Esophagus muscularis mucosa (tissue), 4 donors: Measurements from ENCODE around the gene JPH2. TPM values are rescaled to one million over a fixed set of nuclear protein-coding genes. Genes with fewer than 3 reads are reported as not detected.

Experiments used
- DNase-seq: peaks from one replicate; pipeline ENCODE4 v3.0.0-alpha.2; 2017; ENCODE audit errors: extremely low spot score
- H3K27ac ChIP-seq, 4 donors: fragments of 200-600 bp; sonication (generic); replicated peaks in 1 of 4; 1 replicate in 3 of 4; 2 replicates in 1 of 4; pipeline ENCODE4 v1.5.1; 2016 to 2019; ENCODE audit warnings: mild to moderate bottlenecking in 1 of 4
- H3K27me3 ChIP-seq, 4 donors: fragments of 200-600 bp; sonication (generic); one replicate each; pipeline versions ENCODE4 v1.5.1 to v1.6.0; 2016 to 2019
- H3K36me3 ChIP-seq, 4 donors: fragments of 200-600 bp; sonication (generic); one replicate each; pipeline ENCODE4 v1.5.1; 2016 to 2019
- H3K4me1 ChIP-seq, 4 donors: fragments of 200-600 bp; sonication (generic); one replicate each; pipeline ENCODE4 v1.5.1; 2016 to 2019
- H3K4me3 ChIP-seq, 4 donors: fragments of 200-600 bp; sonication (generic); 1 replicate in 2 of 4; 2 replicates in 2 of 4; pipeline ENCODE4 v1.5.1; 2016 to 2019; ENCODE audit warnings: mild to moderate bottlenecking in 4 of 4, moderate library complexity in 1 of 4
- H3K9me3 ChIP-seq, 4 donors: fragments of 200-600 bp; sonication (generic); 1 replicate in 3 of 4; 2 replicates in 1 of 4; pipeline ENCODE4 v1.5.1; 2016 to 2019
- CTCF ChIP-seq, 3 experiments: fragments of 200-600 bp in 2 of 3; fragments of 450-650 bp in 1 of 3; sonication (generic) in 2 of 3; IDR thresholded peaks; one replicate each; pipeline ENCODE4 v1.5.1; 2017 to 2019; ENCODE audit warnings: antibody characterized with exemption in 3 of 3, mild to moderate bottlenecking in 2 of 3, moderate library complexity in 1 of 3
- EP300 ChIP-seq: sonication (generic); formaldehyde crosslinking; IDR thresholded peaks from one replicate; pipeline ENCODE4 v1.6.1; 2017; ENCODE audit warnings: antibody characterized with exemption
- POLR2A ChIP-seq: fragments of 450-650 bp; IDR thresholded peaks from one replicate; pipeline ENCODE4 v1.6.1; 2017; ENCODE audit warnings: antibody characterized with exemption, moderate library complexity, mild to moderate bottlenecking, low read depth
- POLR2AphosphoS5 ChIP-seq, 2 donors: sonication (generic); formaldehyde crosslinking; IDR thresholded peaks; one replicate each; pipeline ENCODE4 v1.6.1; 2017; ENCODE audit warnings: antibody characterized with exemption in 2 of 2
- WGBS: methylation state at CpG from one replicate; pipeline ENCODE4 v1.1.5; 2018; 5-methylcytosine and 5-hydroxymethylcytosine counted together
- intact Hi-C: fragments of 100-400 bp; cut with DNase I; formaldehyde crosslinking; loops from one replicate; pipeline ENCODE4 v1.15.1; 2023
- total RNA-seq, 4 donors: library from RNA; depleted of rRNA; stranded (reverse); fragments of >200 nt; gene quantifications; one replicate each; pipeline versions ENCODE4 v1.1.0 to v1.2.1, GENCODE V29; 2016

The JPH2 gene
- total RNA-seq, 4 donors from 2014 or later = 187 to 441 (median 295) TPM

- TF ChIP-seq POLR2A (no peak), EP300 (no peak), POLR2AphosphoS5 (IDR thresholded peaks at IDR 0.05) (no peak), CTCF (IDR thresholded peaks at IDR 0.05) (no peak)
- no peak overlapping the region for H3K4me3 ChIP-seq
- H3K36me3 ChIP-seq = no peaks in the 10 kb centered on the region
- no peak overlapping the region for H3K27ac ChIP-seq
- 94% methylated on average over 4 of the region's 5 CpGs for WGBS
- DNase-seq = no peak
- no peaks in the 10 kb centered on the region for H3K9me3 ChIP-seq
- intact Hi-C loops = loop anchor here (10.0 kb wide), 1 partner anchor 231 kb away; no protein-coding TSS in a partner anchor
- H3K27me3 ChIP-seq = no peaks in the 10 kb centered on the region
- peaks cover 0 to 22% (median 10%) of the 10 kb centered on the region in 4 donors for H3K4me1 ChIP-seq
Measured at GRCh38 chr20:44075950-44076232, 111.1 kb downstream of the JPH2 start.

- no peak overlapping the region for H3K27ac ChIP-seq
- peak; percentile 75 for DNase-seq
- intact Hi-C loops = loop anchor here (10.0 kb wide), 1 partner anchor 231 kb away; no protein-coding TSS in a partner anchor
Measured at GRCh38 chr20:44075191-44075949, 111.6 kb downstream of the JPH2 start.

GRCh38 chr20:44074252-44075151 is 112.5 kb downstream of the JPH2 start:
- Histone ChIP-seq H3K4me1 (peaks cover 0 to 10% (median 0%) of the 10 kb centered on the region in 4 donors), H3K27me3 (peaks cover 0 to 4% (median 0%) of the 10 kb centered on the region in 4 donors), H3K4me3 (no peak overlapping the region), H3K36me3 (no peaks in the 10 kb centered on the region), H3K9me3 (no peaks in the 10 kb centered on the region), H3K27ac (peak overlapping the region in 1 of 4 donors; percentile 16)
- intact Hi-C loops = loop anchor here (10.0 kb wide), 1 partner anchor 230 kb away; no protein-coding TSS in a partner anchor
- TF ChIP-seq POLR2AphosphoS5 (IDR thresholded peaks at IDR 0.05) (no peak), EP300 (no peak), POLR2A (no peak), CTCF (IDR thresholded peaks at IDR 0.05) (no peak)
- peak; percentile 79 for DNase-seq
- 71% methylated on average over 12 of the region's 12 CpGs for WGBS

More at GRCh38 chr20:44075191-44075949, 111.6 kb downstream of the JPH2 start:
- no peaks in the 10 kb centered on the region for H3K9me3 ChIP-seq
- H3K4me3 ChIP-seq = no peak overlapping the region
- 92% methylated on average over 23 of the region's 23 CpGs for WGBS
- H3K27me3 ChIP-seq = no peaks in the 10 kb centered on the region
- TF ChIP-seq POLR2AphosphoS5 (IDR thresholded peaks at IDR 0.05) = no peak
- no peak for TF ChIP-seq POLR2A
- TF ChIP-seq CTCF (IDR thresholded peaks at IDR 0.05) = no peak
- no peak for TF ChIP-seq EP300
- peaks cover 0 to 17% (median 6%) of the 10 kb centered on the region in 4 donors for H3K4me1 ChIP-seq
- no peaks in the 10 kb centered on the region for H3K36me3 ChIP-seq

GRCh38 chr20:44073675-44074071 is 113.3 kb downstream of the JPH2 start:
- Histone ChIP-seq H3K27ac (no peak overlapping the region), H3K27me3 (peaks cover 0 to 4% (median 0%) of the 10 kb centered on the region in 4 donors), H3K4me1 (peaks cover 0 to 10% (median 0%) of the 10 kb centered on the region in 4 donors), H3K36me3 (peaks cover 0 to 5% (median 0%) of the 10 kb centered on the region in 4 donors), H3K4me3 (no peak overlapping the region), H3K9me3 (no peaks in the 10 kb centered on the region)
- peak; percentile 88 for DNase-seq
- TF ChIP-seq POLR2AphosphoS5 (IDR thresholded peaks at IDR 0.05) (no peak), EP300 (no peak), POLR2A (no peak), CTCF (IDR thresholded peaks at IDR 0.05) (no peak)
- WGBS = 80% methylated on average over 6 of the region's 6 CpGs
- intact Hi-C loops = loop anchor here (10.0 kb wide), 1 partner anchor 229 kb away; no protein-coding TSS in a partner anchor
